OCI-LY3 (cell line): ENCODE results near the gene TNS3.

Source experiments
- H2AFZ ChIP-seq: fragments of 200-600, 300-600 bp; shearing (Covaris generic); 2 replicates; pipeline ENCODE4 v1.6.0; 2014; ENCODE audit warnings: antibody characterized with exemption, low read depth, low read length
- H3K27ac ChIP-seq: fragments of 200-600, 300-600 bp; sonication (generic); 2 replicates; pipeline ENCODE4 v1.5.1; 2014; ENCODE audit warnings: mild to moderate bottlenecking, low read length, moderate library complexity, mixed read lengths
- H3K27me3 ChIP-seq: fragments of 200-600, 300-600 bp; sonication (generic); 2 replicates; pipeline ENCODE4 v1.6.1; 2014; ENCODE audit warnings: low read depth, low read length, mixed read lengths
- H3K36me3 ChIP-seq: fragments of 200-600, 300-600 bp; sonication (generic); replicated peaks from 2 replicates; pipeline ENCODE3; 2014; ENCODE audit warnings: low read depth, low read length, mixed read lengths
- H3K4me1 ChIP-seq: fragments of 300-600, 200-600 bp; sonication (generic); 2 replicates; pipeline ENCODE4 v1.6.1; 2014; ENCODE audit warnings: low read length, mixed read lengths
- H3K4me2 ChIP-seq: fragments of 200-600, 300-600 bp; sonication (generic); 2 replicates; pipeline ENCODE4 v1.6.1; 2014; ENCODE audit warnings: low read length, mixed read lengths
- H3K4me3 ChIP-seq: fragments of 300-600, 200-600 bp; sonication (generic); 2 replicates; pipeline ENCODE4 v1.5.1; 2014; ENCODE audit warnings: antibody characterized with exemption, mild to moderate bottlenecking, low read length, moderate library complexity
- H3K79me2 ChIP-seq: fragments of 300-600, 200-600 bp; shearing (Covaris generic); 2 replicates; pipeline ENCODE4 v1.6.1; 2014; ENCODE audit warnings: mild to moderate bottlenecking, low read length, mixed read lengths
- H3K9ac ChIP-seq: fragments of 300-600, 200-600 bp; shearing (Covaris generic); 2 replicates; pipeline ENCODE4 v1.6.0; 2014; ENCODE audit warnings: mild to moderate bottlenecking, low read length, moderate library complexity
- H3K9me3 ChIP-seq: fragments of 200-600, 300-600 bp; shearing (Covaris generic); 2 replicates; pipeline ENCODE4 v1.6.1; 2014; ENCODE audit warnings: low read length, mixed read lengths; ENCODE audit not compliant: insufficient read depth
- H4K20me1 ChIP-seq: fragments of 200-600, 300-600 bp; sonication (generic); 2 replicates; pipeline ENCODE4 v1.6.1; 2016; ENCODE audit warnings: low read length, mixed read lengths; ENCODE audit not compliant: insufficient read depth
- EZH2phosphoT487 ChIP-seq: fragments of 200-600 bp; shearing (Covaris generic); IDR thresholded peaks from 2 replicates; pipeline ENCODE4 v1.6.1; 2018; ENCODE audit warnings: antibody characterized with exemption, mixed run types, low read depth
- TF ChIP-seq, protein P1 (sequence below): fragments of 200-600, 300-600 bp; sonication (generic); IDR thresholded peaks from 2 replicates; pipeline ENCODE4 v1.5.1; 2014; ENCODE audit warnings: antibody characterized with exemption, low read length, low read depth

TNS3 gene

DNA sequence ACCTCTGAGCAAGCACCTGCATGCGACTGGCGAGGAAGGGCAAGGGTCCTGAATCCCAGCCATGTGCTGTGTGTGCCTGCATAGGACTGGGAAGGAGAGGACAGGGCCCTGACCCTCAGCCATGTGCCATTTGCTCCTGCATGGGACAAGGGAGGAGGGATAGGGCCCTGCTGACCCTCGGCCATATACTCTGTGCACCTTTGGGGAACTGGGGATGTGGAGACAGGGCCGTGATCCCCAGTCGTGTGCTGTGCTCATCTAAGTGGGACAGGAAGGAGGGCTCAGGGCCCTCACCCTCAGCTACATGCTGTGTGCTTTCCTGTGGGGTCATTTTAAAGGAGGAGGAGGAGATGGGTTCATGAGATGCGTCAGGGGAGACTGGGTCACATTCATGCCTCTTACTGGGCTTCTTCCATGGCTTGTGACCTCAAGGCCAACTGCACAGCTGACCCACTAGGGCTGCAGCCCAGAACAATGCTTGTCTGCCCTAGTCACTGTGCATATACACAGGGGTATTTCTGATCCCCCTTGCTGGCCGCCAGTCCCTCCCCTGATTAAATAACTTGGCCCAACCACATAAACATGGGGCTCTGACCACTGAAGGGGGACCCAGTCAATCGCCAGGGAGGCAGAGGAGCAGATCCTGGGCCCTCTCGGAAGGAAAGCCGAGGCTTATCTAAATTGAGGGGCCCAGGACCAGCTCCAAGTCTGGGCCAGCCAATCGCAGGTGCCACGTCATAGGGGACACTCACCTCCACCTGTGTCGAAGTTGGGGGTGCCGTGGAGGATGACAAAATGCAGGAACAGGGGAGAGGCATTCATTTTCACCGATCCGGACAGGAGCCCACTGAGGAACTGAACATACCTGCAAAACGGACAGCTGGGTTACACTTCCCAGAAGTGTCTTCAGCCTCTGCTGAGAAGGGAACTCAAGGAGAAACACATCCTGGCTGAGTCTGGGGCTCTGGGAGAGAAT lies 167.3 kb downstream of the TNS3 start:
- no peaks in the 10 kb centered on the region for H4K20me1 ChIP-seq
- no peak overlapping the region for H3K4me2 ChIP-seq
- H3K27ac ChIP-seq, result no peak overlapping the region
- no peaks in the 10 kb centered on the region for H3K36me3 ChIP-seq
- no peaks in the 10 kb centered on the region for H3K27me3 ChIP-seq
- TF ChIP-seq, protein P1, sequence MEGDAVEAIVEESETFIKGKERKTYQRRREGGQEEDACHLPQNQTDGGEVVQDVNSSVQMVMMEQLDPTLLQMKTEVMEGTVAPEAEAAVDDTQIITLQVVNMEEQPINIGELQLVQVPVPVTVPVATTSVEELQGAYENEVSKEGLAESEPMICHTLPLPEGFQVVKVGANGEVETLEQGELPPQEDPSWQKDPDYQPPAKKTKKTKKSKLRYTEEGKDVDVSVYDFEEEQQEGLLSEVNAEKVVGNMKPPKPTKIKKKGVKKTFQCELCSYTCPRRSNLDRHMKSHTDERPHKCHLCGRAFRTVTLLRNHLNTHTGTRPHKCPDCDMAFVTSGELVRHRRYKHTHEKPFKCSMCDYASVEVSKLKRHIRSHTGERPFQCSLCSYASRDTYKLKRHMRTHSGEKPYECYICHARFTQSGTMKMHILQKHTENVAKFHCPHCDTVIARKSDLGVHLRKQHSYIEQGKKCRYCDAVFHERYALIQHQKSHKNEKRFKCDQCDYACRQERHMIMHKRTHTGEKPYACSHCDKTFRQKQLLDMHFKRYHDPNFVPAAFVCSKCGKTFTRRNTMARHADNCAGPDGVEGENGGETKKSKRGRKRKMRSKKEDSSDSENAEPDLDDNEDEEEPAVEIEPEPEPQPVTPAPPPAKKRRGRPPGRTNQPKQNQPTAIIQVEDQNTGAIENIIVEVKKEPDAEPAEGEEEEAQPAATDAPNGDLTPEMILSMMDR, result no peak
- no peak for TF ChIP-seq EZH2phosphoT487
- H2AFZ ChIP-seq, result no peak overlapping the region
- H3K79me2 ChIP-seq, result no peaks in the 10 kb centered on the region
- no peaks in the 10 kb centered on the region for H3K4me1 ChIP-seq
- H3K9me3 ChIP-seq, result no peaks in the 10 kb centered on the region
- H3K9ac ChIP-seq, result no peak overlapping the region
- no peak overlapping the region for H3K4me3 ChIP-seq

DNA sequence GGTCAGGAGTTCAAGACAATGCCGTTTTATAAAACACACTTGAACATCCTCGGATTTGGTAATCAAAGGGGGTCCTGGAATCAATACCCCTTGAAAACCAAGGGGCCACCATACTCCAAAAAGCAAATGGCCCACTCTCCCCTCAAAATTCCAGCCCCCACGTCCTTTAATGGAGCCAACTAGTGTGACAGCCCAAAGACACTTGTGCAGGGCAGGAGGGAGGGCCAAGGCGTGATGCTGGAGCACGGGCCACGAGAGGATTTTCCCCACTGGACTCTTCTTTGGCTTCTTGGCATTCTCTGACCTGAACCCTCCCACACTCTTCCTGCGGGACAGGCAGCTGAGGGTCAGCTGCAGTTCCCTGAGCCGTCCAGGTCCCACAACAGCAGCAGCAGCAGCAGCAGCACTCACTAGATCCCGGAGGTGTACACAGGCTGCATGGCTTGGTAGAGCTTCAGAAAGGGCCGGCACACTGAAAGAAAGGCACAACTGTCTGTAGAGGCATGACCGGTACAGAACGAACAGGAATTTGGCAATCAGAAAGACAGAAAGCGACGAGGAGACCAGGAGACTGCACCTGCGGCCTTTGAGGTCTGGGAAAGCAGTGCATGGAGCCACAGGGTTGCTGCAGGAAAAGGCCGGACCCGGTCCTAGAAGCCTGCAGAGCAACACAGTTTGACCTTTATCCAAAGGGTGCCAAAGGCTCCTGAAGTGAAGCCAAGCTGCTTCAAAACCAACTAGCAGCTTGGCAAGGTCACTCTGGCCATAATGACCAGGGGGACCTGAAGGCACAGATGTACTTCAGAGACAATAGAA lies 168.2 kb downstream of the TNS3 start:
- Histone ChIP-seq H3K4me2 (no peak overlapping the region), H3K4me1 (no peaks in the 10 kb centered on the region), H3K9me3 (no peaks in the 10 kb centered on the region), H3K79me2 (no peaks in the 10 kb centered on the region), H2AFZ (no peak overlapping the region), H3K27ac (no peak overlapping the region), H3K27me3 (no peaks in the 10 kb centered on the region), H4K20me1 (no peaks in the 10 kb centered on the region), H3K9ac (no peak overlapping the region), H3K36me3 (no peaks in the 10 kb centered on the region), H3K4me3 (no peak overlapping the region)
- TF ChIP-seq, protein P1, result no peak
- no peak for TF ChIP-seq EZH2phosphoT487

DNA sequence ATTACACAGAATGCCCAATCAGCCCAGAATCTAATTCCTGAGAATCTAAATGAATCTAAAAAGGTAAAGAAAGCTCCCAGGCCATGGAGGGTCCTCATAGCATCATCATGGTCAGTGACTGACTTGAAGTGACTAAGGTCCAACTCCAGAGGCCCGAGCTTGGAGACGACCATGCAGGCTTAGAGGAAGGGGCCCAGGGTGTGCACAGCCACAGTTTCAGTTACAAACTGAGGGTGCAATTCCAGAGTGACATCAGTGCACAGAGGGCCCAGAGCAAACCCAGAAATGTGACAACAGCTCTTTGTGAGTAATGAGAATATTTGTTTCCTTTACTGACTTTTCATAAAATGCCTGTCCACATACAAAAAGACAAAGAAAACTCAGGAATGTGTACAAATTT lies 170.0 kb downstream of the TNS3 start:
- no peak for TF ChIP-seq EZH2phosphoT487
- TF ChIP-seq, protein P1, result no peak
- no peak overlapping the region for H2AFZ ChIP-seq
- no peaks in the 10 kb centered on the region for H3K36me3 ChIP-seq
- no peaks in the 10 kb centered on the region for H3K4me1 ChIP-seq
- H3K27me3 ChIP-seq, result no peaks in the 10 kb centered on the region
- no peak overlapping the region for H3K27ac ChIP-seq
- no peak overlapping the region for H3K4me2 ChIP-seq
- no peaks in the 10 kb centered on the region for H3K9me3 ChIP-seq
- H4K20me1 ChIP-seq, result no peaks in the 10 kb centered on the region
- no peaks in the 10 kb centered on the region for H3K79me2 ChIP-seq
- no peak overlapping the region for H3K9ac ChIP-seq
- no peak overlapping the region for H3K4me3 ChIP-seq
